HepG2 (cell line): ENCODE measurements around the gene BLOC1S4. TPM values are rescaled to one million over a fixed set of nuclear protein-coding genes. Genes with fewer than 3 reads are reported as not detected.

ENCODE experiments used
- ERF ChIP-seq: IDR thresholded peaks from 2 replicates; pipeline ENCODE4 v1.6.1; 2018; ENCODE audit warnings: missing biosample characterization, missing genetic modification reagents
- KDM5A ChIP-seq: fragments of 200-600 bp; sonication (generic); IDR thresholded peaks from 2 replicates; pipeline ENCODE4 v1.7.0; 2018; ENCODE audit warnings: antibody characterized with exemption, mild to moderate bottlenecking, low read length, borderline replicate concordance
- PHF8 ChIP-seq: sonication (generic); formaldehyde crosslinking; IDR thresholded peaks from 2 replicates; pipeline ENCODE4 v1.5.0; 2020; ENCODE audit warnings: missing genetic modification reagents
- RBAK ChIP-seq: sonication (generic); formaldehyde crosslinking; IDR thresholded peaks from 2 replicates; pipeline ENCODE4 v1.5.1; 2020; ENCODE audit warnings: mild to moderate bottlenecking, missing genetic modification reagents
- SALL2 ChIP-seq: sonication (generic); formaldehyde crosslinking; IDR thresholded peaks from 2 replicates; pipeline ENCODE4 v1.8.1; 2023; ENCODE audit warnings: mild to moderate bottlenecking, missing genetic modification reagents, inconsistent platforms
- SMAD9 ChIP-seq: sonication (generic); formaldehyde crosslinking; IDR thresholded peaks from 2 replicates; pipeline ENCODE4 v1.5.1; 2020; ENCODE audit warnings: mild to moderate bottlenecking, missing genetic modification reagents
- SMARCC2 ChIP-seq: fragments of 450-650 bp; IDR thresholded peaks from 2 replicates; pipeline ENCODE4 v1.6.1; 2017; ENCODE audit warnings: antibody characterized with exemption, mild to moderate bottlenecking
- TCF7L2 ChIP-seq: IDR thresholded peaks from 2 replicates; pipeline ENCODE4 v1.6.1; 2011; ENCODE audit warnings: mild to moderate bottlenecking, low read depth, low read length, moderate library complexity
- TOPORS ChIP-seq: sonication (generic); formaldehyde crosslinking; IDR thresholded peaks from 2 replicates; pipeline ENCODE4 v1.8.0; 2023; ENCODE audit warnings: mild to moderate bottlenecking, missing genetic modification reagents
- TSC22D2 ChIP-seq: sonication (generic); formaldehyde crosslinking; IDR thresholded peaks from 2 replicates; pipeline ENCODE4 v1.5.1; 2020; ENCODE audit warnings: missing genetic modification reagents, mild to moderate bottlenecking, borderline replicate concordance
- ZBTB7A ChIP-seq: sonication (generic); formaldehyde crosslinking; IDR thresholded peaks from 2 replicates; pipeline ENCODE4 v1.8.0; 2022; ENCODE audit warnings: mild to moderate bottlenecking, missing genetic modification reagents
- ZFP82 ChIP-seq: sonication (generic); formaldehyde crosslinking; IDR thresholded peaks from 2 replicates; pipeline ENCODE4 v1.5.1; 2020; ENCODE audit warnings: mild to moderate bottlenecking, missing genetic modification reagents, borderline replicate concordance
- ZNF101 ChIP-seq: sonication (generic); formaldehyde crosslinking; IDR thresholded peaks from 2 replicates; pipeline ENCODE4 v1.4.0; 2020; ENCODE audit warnings: mild to moderate bottlenecking, low read depth, missing genetic modification reagents, borderline replicate concordance
- ZNF335 ChIP-seq: sonication (generic); formaldehyde crosslinking; IDR thresholded peaks from 2 replicates; pipeline ENCODE4 v1.4.0; 2020; ENCODE audit warnings: missing genetic modification reagents
- ZNF441 ChIP-seq: sonication (generic); formaldehyde crosslinking; IDR thresholded peaks from 2 replicates; pipeline ENCODE4 v1.7.0; 2021; ENCODE audit warnings: missing genetic modification reagents, borderline replicate concordance
- ZNF556 ChIP-seq: sonication (generic); formaldehyde crosslinking; IDR thresholded peaks from 2 replicates; pipeline ENCODE4 v1.4.0; 2020; ENCODE audit warnings: mild to moderate bottlenecking, missing genetic modification reagents, borderline replicate concordance
- polyA plus RNA-seq, 8 experiments: library from polyadenylated mRNA; depleted of rRNA in 3 of 8; stranded (reverse) in 7 of 8; unstranded in 1 of 8; fragments of >200 nt; fragmentation: Illumina TruSeq in 4 of 8; extraction: Trizol in 4 of 8; gene quantifications; 2 replicates each; pipeline versions ENCODE4 v1.2.1 to v1.2.3, GENCODE V29; 2011 to 2016; ENCODE audit warnings: low read depth in 4 of 8, missing spikeins in 1 of 8, mixed read lengths in 1 of 8; ENCODE audit not compliant: insufficient read depth in 1 of 8
- total RNA-seq, 5 experiments: library from RNA; depleted of rRNA; stranded (reverse); fragments of >200 nt; fragmentation: Illumina TruSeq; extraction: Trizol; gene quantifications; 2 replicates each; pipeline ENCODE4 v1.2.3, GENCODE V29; 2016; ENCODE audit warnings: low read depth in 1 of 5
- TF ChIP-seq, protein P1 (sequence below): sonication (generic); formaldehyde crosslinking; IDR thresholded peaks from 2 replicates; pipeline ENCODE4 v1.4.0; 2020; ENCODE audit warnings: missing genetic modification reagents
- TF ChIP-seq, protein P2 (sequence below): sonication (generic); formaldehyde crosslinking; IDR thresholded peaks from 2 replicates; pipeline ENCODE4 v1.4.0; 2020; ENCODE audit warnings: missing genetic modification reagents, borderline replicate concordance
- TF ChIP-seq, protein P3 (sequence below): sonication (generic); formaldehyde crosslinking; IDR thresholded peaks from 2 replicates; pipeline ENCODE4 v1.8.0; 2022; ENCODE audit warnings: missing genetic modification reagents, mild to moderate bottlenecking, borderline replicate concordance
- TF ChIP-seq, protein P4 (sequence below), 2 experiments: fragments of 450-650 bp in 1 of 2; sonication (generic) in 1 of 2; formaldehyde crosslinking; IDR thresholded peaks; 2 replicates each; pipeline versions ENCODE4 v1.5.0 to v1.8.0; 2020 to 2022; ENCODE audit warnings: mild to moderate bottlenecking in 1 of 2, missing genetic modification reagents in 1 of 2

BLOC1S4 gene
- total and polyA plus RNA-seq, 2 of the 13 experiments (the other 11 are each of a cell fraction or from before 2014, with no cell fraction given): 15.5 to 20.9 TPM

DNA sequence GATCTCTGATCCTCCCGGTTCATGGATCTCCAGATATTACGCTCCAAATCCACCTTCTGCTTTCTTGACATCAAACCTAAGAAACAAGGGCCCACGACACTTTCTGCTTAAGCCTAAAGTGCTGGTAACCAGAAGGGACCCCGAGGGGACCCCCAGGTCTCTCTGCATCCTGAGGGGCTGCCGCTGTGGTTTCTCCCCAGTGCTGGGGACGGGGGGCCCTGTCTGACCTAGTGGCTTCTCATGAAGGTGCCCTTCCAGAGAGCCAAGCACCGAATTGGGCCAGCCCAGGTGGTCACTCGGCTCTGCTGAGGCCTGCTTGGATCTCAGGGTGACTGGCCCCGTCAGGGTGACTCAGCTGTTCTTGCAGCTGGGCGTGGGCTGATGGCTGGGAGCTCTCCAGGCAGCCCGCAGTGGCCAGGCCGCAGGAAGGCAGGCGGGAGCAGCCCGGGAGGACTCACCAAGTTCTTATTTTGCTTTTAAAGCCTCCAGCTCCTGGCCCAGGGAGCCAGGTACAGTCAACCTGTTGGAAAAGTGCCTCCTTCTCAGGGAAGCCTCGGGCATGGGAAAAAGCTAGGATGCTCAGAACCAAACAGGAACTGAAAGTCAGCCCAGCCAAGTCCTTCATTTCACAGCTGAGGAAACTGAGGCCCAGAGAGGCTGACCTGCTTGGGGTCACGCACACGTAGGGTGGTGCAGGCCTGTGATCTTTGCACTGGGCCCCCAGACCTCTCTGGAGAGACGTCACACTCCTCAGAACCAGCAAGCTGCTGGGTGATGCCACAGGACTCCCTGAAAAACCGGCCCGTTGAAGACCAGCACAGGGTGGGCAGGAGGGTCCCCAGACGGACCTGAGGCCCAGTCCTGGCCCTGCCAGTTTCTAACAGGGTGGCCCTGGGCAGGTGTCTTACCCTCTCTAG, 16.7 kb downstream of the BLOC1S4 start (continued):
- TF ChIP-seq ZNF335 (CRISPR knock-in tag): no peak
- TF ChIP-seq, protein P1, sequence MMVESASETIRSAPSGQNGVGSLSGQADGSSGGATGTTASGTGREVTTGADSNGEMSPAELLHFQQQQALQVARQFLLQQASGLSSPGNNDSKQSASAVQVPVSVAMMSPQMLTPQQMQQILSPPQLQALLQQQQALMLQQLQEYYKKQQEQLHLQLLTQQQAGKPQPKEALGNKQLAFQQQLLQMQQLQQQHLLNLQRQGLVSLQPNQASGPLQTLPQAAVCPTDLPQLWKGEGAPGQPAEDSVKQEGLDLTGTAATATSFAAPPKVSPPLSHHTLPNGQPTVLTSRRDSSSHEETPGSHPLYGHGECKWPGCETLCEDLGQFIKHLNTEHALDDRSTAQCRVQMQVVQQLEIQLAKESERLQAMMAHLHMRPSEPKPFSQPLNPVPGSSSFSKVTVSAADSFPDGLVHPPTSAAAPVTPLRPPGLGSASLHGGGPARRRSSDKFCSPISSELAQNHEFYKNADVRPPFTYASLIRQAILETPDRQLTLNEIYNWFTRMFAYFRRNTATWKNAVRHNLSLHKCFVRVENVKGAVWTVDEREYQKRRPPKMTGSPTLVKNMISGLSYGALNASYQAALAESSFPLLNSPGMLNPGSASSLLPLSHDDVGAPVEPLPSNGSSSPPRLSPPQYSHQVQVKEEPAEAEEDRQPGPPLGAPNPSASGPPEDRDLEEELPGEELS: peak; percentile 57; the same call in 1 of the 2 replicates
- TF ChIP-seq KDM5A: no peak
- TF ChIP-seq ZNF101 (CRISPR knock-in tag): no peak
- TF ChIP-seq ZBTB7A (CRISPR knock-in tag): no peak
- TF ChIP-seq ERF (CRISPR knock-in tag): no peak
- no peak for TF ChIP-seq TSC22D2
- TF ChIP-seq ZNF556 (CRISPR knock-in tag): no peak
- TF ChIP-seq, protein P2, sequence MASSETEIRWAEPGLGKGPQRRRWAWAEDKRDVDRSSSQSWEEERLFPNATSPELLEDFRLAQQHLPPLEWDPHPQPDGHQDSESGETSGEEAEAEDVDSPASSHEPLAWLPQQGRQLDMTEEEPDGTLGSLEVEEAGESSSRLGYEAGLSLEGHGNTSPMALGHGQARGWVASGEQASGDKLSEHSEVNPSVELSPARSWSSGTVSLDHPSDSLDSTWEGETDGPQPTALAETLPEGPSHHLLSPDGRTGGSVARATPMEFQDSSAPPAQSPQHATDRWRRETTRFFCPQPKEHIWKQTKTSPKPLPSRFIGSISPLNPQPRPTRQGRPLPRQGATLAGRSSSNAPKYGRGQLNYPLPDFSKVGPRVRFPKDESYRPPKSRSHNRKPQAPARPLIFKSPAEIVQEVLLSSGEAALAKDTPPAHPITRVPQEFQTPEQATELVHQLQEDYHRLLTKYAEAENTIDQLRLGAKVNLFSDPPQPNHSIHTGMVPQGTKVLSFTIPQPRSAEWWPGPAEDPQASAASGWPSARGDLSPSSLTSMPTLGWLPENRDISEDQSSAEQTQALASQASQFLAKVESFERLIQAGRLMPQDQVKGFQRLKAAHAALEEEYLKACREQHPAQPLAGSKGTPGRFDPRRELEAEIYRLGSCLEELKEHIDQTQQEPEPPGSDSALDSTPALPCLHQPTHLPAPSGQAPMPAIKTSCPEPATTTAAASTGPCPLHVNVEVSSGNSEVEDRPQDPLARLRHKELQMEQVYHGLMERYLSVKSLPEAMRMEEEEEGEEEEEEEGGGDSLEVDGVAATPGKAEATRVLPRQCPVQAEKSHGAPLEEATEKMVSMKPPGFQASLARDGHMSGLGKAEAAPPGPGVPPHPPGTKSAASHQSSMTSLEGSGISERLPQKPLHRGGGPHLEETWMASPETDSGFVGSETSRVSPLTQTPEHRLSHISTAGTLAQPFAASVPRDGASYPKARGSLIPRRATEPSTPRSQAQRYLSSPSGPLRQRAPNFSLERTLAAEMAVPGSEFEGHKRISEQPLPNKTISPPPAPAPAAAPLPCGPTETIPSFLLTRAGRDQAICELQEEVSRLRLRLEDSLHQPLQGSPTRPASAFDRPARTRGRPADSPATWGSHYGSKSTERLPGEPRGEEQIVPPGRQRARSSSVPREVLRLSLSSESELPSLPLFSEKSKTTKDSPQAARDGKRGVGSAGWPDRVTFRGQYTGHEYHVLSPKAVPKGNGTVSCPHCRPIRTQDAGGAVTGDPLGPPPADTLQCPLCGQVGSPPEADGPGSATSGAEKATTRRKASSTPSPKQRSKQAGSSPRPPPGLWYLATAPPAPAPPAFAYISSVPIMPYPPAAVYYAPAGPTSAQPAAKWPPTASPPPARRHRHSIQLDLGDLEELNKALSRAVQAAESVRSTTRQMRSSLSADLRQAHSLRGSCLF: no peak
- no peak for TF ChIP-seq RBAK
- TF ChIP-seq, protein P3, sequence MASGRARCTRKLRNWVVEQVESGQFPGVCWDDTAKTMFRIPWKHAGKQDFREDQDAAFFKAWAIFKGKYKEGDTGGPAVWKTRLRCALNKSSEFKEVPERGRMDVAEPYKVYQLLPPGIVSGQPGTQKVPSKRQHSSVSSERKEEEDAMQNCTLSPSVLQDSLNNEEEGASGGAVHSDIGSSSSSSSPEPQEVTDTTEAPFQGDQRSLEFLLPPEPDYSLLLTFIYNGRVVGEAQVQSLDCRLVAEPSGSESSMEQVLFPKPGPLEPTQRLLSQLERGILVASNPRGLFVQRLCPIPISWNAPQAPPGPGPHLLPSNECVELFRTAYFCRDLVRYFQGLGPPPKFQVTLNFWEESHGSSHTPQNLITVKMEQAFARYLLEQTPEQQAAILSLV (CRISPR knock-in tag): no peak
- no peak for TF ChIP-seq SMAD9 (CRISPR knock-in tag)
- TF ChIP-seq PHF8 (CRISPR knock-in tag): no peak
- no peak for TF ChIP-seq SMARCC2
- TF ChIP-seq ZFP82 (CRISPR knock-in tag): 0 out of 2 replicates have a peak, but pooled peaks have one; percentile 20
- TF ChIP-seq TCF7L2: no peak
- no peak for TF ChIP-seq TOPORS (CRISPR knock-in tag)
- 0 out of 2 replicates have a peak, but pooled peaks have one; percentile 39 for TF ChIP-seq SALL2 (CRISPR knock-in tag)
- no peak for TF ChIP-seq ZNF441 (CRISPR knock-in tag)
- TF ChIP-seq, protein P4, sequence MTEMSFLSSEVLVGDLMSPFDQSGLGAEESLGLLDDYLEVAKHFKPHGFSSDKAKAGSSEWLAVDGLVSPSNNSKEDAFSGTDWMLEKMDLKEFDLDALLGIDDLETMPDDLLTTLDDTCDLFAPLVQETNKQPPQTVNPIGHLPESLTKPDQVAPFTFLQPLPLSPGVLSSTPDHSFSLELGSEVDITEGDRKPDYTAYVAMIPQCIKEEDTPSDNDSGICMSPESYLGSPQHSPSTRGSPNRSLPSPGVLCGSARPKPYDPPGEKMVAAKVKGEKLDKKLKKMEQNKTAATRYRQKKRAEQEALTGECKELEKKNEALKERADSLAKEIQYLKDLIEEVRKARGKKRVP (CRISPR knock-in tag; IDR thresholded peaks at IDR 0.05): no peak
